Measurements from ENCODE around the gene TESMIN.

The TESMIN gene

GRCh38 chr11:68686486-68686885 lies 64.8 kb downstream of the TESMIN start:
- TF ChIP-seq CTCF (IDR thresholded peaks at IDR 0.05; ENCODE audit: insufficient read depth, low read length, poor library complexity, severe bottlenecking): no peak
- no peak for DNase-seq (ENCODE audit: extremely low read depth, insufficient read length)
- no peaks in the 10 kb centered on the region; the same call in none of the 2 replicates for H3K27me3 ChIP-seq (replicated peaks; ENCODE audit: control insufficient read depth, insufficient read depth, low read length)

GRCh38 chr11:68685656-68686380 lies 65.5 kb downstream of the TESMIN start:
- no peak for TF ChIP-seq CTCF (IDR thresholded peaks at IDR 0.05; ENCODE audit: insufficient read depth, low read length, poor library complexity, severe bottlenecking)
- H3K4me3 ChIP-seq (replicated peaks; ENCODE audit: low read depth, low read length): no peak overlapping the region
- no peak for DNase-seq (ENCODE audit: extremely low read depth, insufficient read length)
- H3K36me3 ChIP-seq (ENCODE audit: control insufficient read depth, insufficient read depth, low read length): no peaks in the 10 kb centered on the region
- H3K27me3 ChIP-seq (replicated peaks; ENCODE audit: control insufficient read depth, insufficient read depth, low read length): no peaks in the 10 kb centered on the region; the same call in none of the 2 replicates

More at GRCh38 chr11:68686486-68686885, 64.8 kb downstream of the TESMIN start:
- Histone ChIP-seq H3K4me3 (replicated peaks; ENCODE audit: low read depth, low read length) (no peak overlapping the region), H3K36me3 (ENCODE audit: control insufficient read depth, insufficient read depth, low read length) (no peaks in the 10 kb centered on the region)

- H3K27me3 ChIP-seq (replicated peaks; ENCODE audit: control insufficient read depth, insufficient read depth, low read length): no peaks in the 10 kb centered on the region; the same call in none of the 2 replicates
- H3K36me3 ChIP-seq (ENCODE audit: control insufficient read depth, insufficient read depth, low read length): no peaks in the 10 kb centered on the region
- TF ChIP-seq CTCF (IDR thresholded peaks at IDR 0.05; ENCODE audit: insufficient read depth, low read length, poor library complexity, severe bottlenecking): no peak
- H3K4me3 ChIP-seq (replicated peaks; ENCODE audit: low read depth, low read length): no peak within 1 kb of the TSS
- DNase-seq (ENCODE audit: extremely low read depth, insufficient read length): no peak
Measured at GRCh38 chr11:68684385-68685356, 66.6 kb downstream of the TESMIN start, which contains the start of gene GAL. GAL (plus strand) TSS chr11:68684544; CDS start chr11:68684924, 380 bp downstream.

- no peaks in the 10 kb centered on the region; the same call in none of the 2 replicates for H3K27me3 ChIP-seq (replicated peaks; ENCODE audit: control insufficient read depth, insufficient read depth, low read length)
- H3K36me3 ChIP-seq (ENCODE audit: control insufficient read depth, insufficient read depth, low read length): no peaks in the 10 kb centered on the region
- no peak for TF ChIP-seq CTCF (IDR thresholded peaks at IDR 0.05; ENCODE audit: insufficient read depth, low read length, poor library complexity, severe bottlenecking)
- no peak overlapping the region for H3K4me3 ChIP-seq (replicated peaks; ENCODE audit: low read depth, low read length)
- DNase-seq (ENCODE audit: extremely low read depth, insufficient read length): no peak
Measured at GRCh38 chr11:68683536-68684384, 67.6 kb downstream of the TESMIN start.

GRCh38 chr11:68683121-68683520 lies 68.2 kb downstream of the TESMIN start:
- no peak for TF ChIP-seq CTCF (IDR thresholded peaks at IDR 0.05; ENCODE audit: insufficient read depth, low read length, poor library complexity, severe bottlenecking)
- no peak for DNase-seq (ENCODE audit: extremely low read depth, insufficient read length)
- no peaks in the 10 kb centered on the region; the same call in none of the 2 replicates for H3K27me3 ChIP-seq (replicated peaks; ENCODE audit: control insufficient read depth, insufficient read depth, low read length)
- H3K36me3 ChIP-seq (ENCODE audit: control insufficient read depth, insufficient read depth, low read length): no peaks in the 10 kb centered on the region
- no peak overlapping the region for H3K4me3 ChIP-seq (replicated peaks; ENCODE audit: low read depth, low read length)

All from GM06990 (cell line).